HepG2 (cell line): ENCODE results near the gene ZNF629. TPM values are rescaled to one million over a fixed set of nuclear protein-coding genes. Genes with fewer than 3 reads are reported as not detected.
A peak's percentile ranks its signal among the peaks of the same experiment; 100 is the strongest.

ENCODE experiments used
- ADNP ChIP-seq: sonication (generic); formaldehyde crosslinking; IDR thresholded peaks from 2 replicates; pipeline ENCODE4 v1.4.0; 2020; ENCODE audit warnings: missing genetic modification reagents
- ARNT2 ChIP-seq: sonication (generic); formaldehyde crosslinking; IDR thresholded peaks from 2 replicates; pipeline ENCODE4 v1.8.0; 2022; ENCODE audit warnings: mild to moderate bottlenecking, low read depth, missing genetic modification reagents, moderate library complexity
- ATF7-NPFF ChIP-seq: sonication (generic); formaldehyde crosslinking; IDR thresholded peaks from 2 replicates; pipeline ENCODE4 v1.8.1; 2023; ENCODE audit warnings: mild to moderate bottlenecking, low read depth, missing genetic modification reagents, moderate library complexity
- E2F5 ChIP-seq: sonication (generic); formaldehyde crosslinking; conservative IDR thresholded peaks from 2 replicates; pipeline ENCODE4 v1.4.0; 2020; ENCODE audit warnings: missing genetic modification reagents
- JUN ChIP-seq: sonication (generic); formaldehyde crosslinking; IDR thresholded peaks from 2 replicates; pipeline ENCODE4 v1.4.0; 2020; ENCODE audit warnings: mild to moderate bottlenecking, missing genetic modification reagents
- KDM6A ChIP-seq: IDR thresholded peaks from 2 replicates; pipeline ENCODE4 v1.6.1; 2016; ENCODE audit warnings: low read depth
- MAZ ChIP-seq, 2 experiments: sonication (generic) in 1 of 2; formaldehyde crosslinking in 1 of 2; IDR thresholded peaks; 2 replicates each; pipeline versions ENCODE4 v1.5.0 to v1.6.1; 2012 to 2020; ENCODE audit warnings: low read depth in 2 of 2, mild to moderate bottlenecking in 2 of 2, borderline replicate concordance in 1 of 2, improper control_type of control experiment in 1 of 2, low read length in 1 of 2, missing genetic modification reagents in 1 of 2, moderate library complexity in 1 of 2
- MIXL1 ChIP-seq: IDR thresholded peaks from 2 replicates; pipeline ENCODE4 v1.6.1; 2016
- NFE2L2 ChIP-seq: fragments of 150-350 bp; IDR thresholded peaks from 2 replicates; pipeline ENCODE4 v1.6.1; 2014; ENCODE audit warnings: low read length
- NFIB ChIP-seq: sonication (generic); formaldehyde crosslinking; IDR thresholded peaks from 2 replicates; pipeline ENCODE4 v1.9.0; 2021; ENCODE audit warnings: missing genetic modification reagents, mild to moderate bottlenecking, borderline replicate concordance
- PAF1 ChIP-seq: IDR thresholded peaks from 2 replicates; pipeline ENCODE4 v1.6.1; 2016; ENCODE audit warnings: missing genetic modification reagents, missing compliant biosample characterization
- PAWR ChIP-seq: sonication (generic); formaldehyde crosslinking; IDR thresholded peaks from 2 replicates; pipeline ENCODE4 v1.4.0; 2020; ENCODE audit warnings: missing genetic modification reagents, mild to moderate bottlenecking, borderline replicate concordance
- PBX3 ChIP-seq: sonication (generic); formaldehyde crosslinking; IDR thresholded peaks from 2 replicates; pipeline ENCODE4 v1.8.1; 2023; ENCODE audit warnings: missing genetic modification reagents, inconsistent platforms, borderline replicate concordance
- PHF20 ChIP-seq: sonication (generic); formaldehyde crosslinking; IDR thresholded peaks from 2 replicates; pipeline ENCODE4 v1.5.0; 2020; ENCODE audit warnings: mild to moderate bottlenecking, missing genetic modification reagents
- PHF5A ChIP-seq: IDR thresholded peaks from one replicate; pipeline ENCODE4 v1.6.1; 2018; ENCODE audit warnings: low read depth, missing genetic modification reagents; ENCODE audit not compliant: unreplicated experiment
- POLR2G ChIP-seq: fragments of 200-400 bp; formaldehyde crosslinking; IDR thresholded peaks from 2 replicates; pipeline ENCODE4 v1.6.1; 2018; ENCODE audit warnings: mild to moderate bottlenecking, low read depth, low read length, moderate library complexity
- SIN3A ChIP-seq: IDR thresholded peaks from 2 replicates; pipeline ENCODE4 v1.6.1; 2011; ENCODE audit warnings: low read depth, mild to moderate bottlenecking, control low read depth, low read length, borderline replicate concordance
- SIX4 ChIP-seq: sonication (generic); formaldehyde crosslinking; IDR thresholded peaks from 2 replicates; pipeline ENCODE4 v1.4.0; 2020; ENCODE audit warnings: missing genetic modification reagents
- SMC3 ChIP-seq: IDR thresholded peaks from 2 replicates; pipeline ENCODE4 v1.6.1; 2011; ENCODE audit warnings: low read length, improper control_type of control experiment
- SNRNP70 ChIP-seq: fragments of 200-400 bp; formaldehyde crosslinking; IDR thresholded peaks from 2 replicates; pipeline ENCODE4 v1.6.1; 2017; ENCODE audit warnings: mild to moderate bottlenecking, low read depth, low read length, moderate library complexity
- SP4 ChIP-seq: sonication (generic); formaldehyde crosslinking; IDR thresholded peaks from 2 replicates; pipeline ENCODE4 v1.8.1; 2023; ENCODE audit warnings: mild to moderate bottlenecking, missing genetic modification reagents
- TBX3 ChIP-seq: fragments of 450-650 bp; IDR thresholded peaks from 2 replicates; pipeline ENCODE4 v1.6.1; 2017; ENCODE audit warnings: antibody characterized with exemption, mild to moderate bottlenecking, inconsistent platforms, borderline replicate concordance
- YY1 ChIP-seq: IDR thresholded peaks from 2 replicates; pipeline ENCODE4 v1.6.1; 2011; ENCODE audit warnings: low read length, low read depth, moderate library complexity, mild to moderate bottlenecking; ENCODE audit not compliant: insufficient read depth, insufficient replicate concordance
- ZFP36 ChIP-seq: fragments of 150-350 bp; IDR thresholded peaks from 2 replicates; pipeline ENCODE4 v1.6.1; 2018; ENCODE audit warnings: borderline replicate concordance, low read length, low read depth; ENCODE audit not compliant: partially characterized antibody
- ZNF143 ChIP-seq: sonication (generic); formaldehyde crosslinking; IDR thresholded peaks from 2 replicates; pipeline ENCODE4 v1.4.0; 2020; ENCODE audit warnings: missing genetic modification reagents
- ZNF414 ChIP-seq: sonication (generic); formaldehyde crosslinking; IDR thresholded peaks from 2 replicates; pipeline ENCODE4 v1.5.0; 2020; ENCODE audit warnings: missing genetic modification reagents
- ZNF550 ChIP-seq: sonication (generic); formaldehyde crosslinking; IDR thresholded peaks from 2 replicates; pipeline ENCODE4 v1.4.0; 2020; ENCODE audit warnings: mild to moderate bottlenecking, missing genetic modification reagents, borderline replicate concordance
- ZSCAN9 ChIP-seq: IDR thresholded peaks from 2 replicates; pipeline ENCODE4 v1.6.1; 2016; ENCODE audit warnings: borderline replicate concordance
- polyA plus RNA-seq, 8 experiments: library from polyadenylated mRNA; depleted of rRNA in 3 of 8; stranded (reverse) in 7 of 8; unstranded in 1 of 8; fragments of >200 nt; fragmentation: Illumina TruSeq in 4 of 8; extraction: Trizol in 4 of 8; gene quantifications; 2 replicates each; pipeline versions ENCODE4 v1.2.1 to v1.2.3, GENCODE V29; 2011 to 2016; ENCODE audit warnings: low read depth in 4 of 8, missing spikeins in 1 of 8, mixed read lengths in 1 of 8; ENCODE audit not compliant: insufficient read depth in 1 of 8
- total RNA-seq, 5 experiments: library from RNA; depleted of rRNA; stranded (reverse); fragments of >200 nt; fragmentation: Illumina TruSeq; extraction: Trizol; gene quantifications; 2 replicates each; pipeline ENCODE4 v1.2.3, GENCODE V29; 2016; ENCODE audit warnings: low read depth in 1 of 5

Gene ZNF629
- total and polyA plus RNA-seq, 2 of the 13 experiments (the other 11 are each of a cell fraction or from before 2014, with no cell fraction given), result 6.1 to 16.5 TPM

GRCh38 chr16:30805370-30806169 lies 18.6 kb upstream of the ZNF629 start (continued):
- TF ChIP-seq ZNF550 (CRISPR knock-in tag) (peak; percentile 89; the same call in 1 of the 2 replicates), POLR2G (peak; percentile 99), ARNT2 (peak; percentile 98; the same call in 1 of the 2 replicates), ZNF143 (CRISPR knock-in tag) (peak; percentile 82), ZFP36 (no peak), MIXL1 (CRISPR knock-in tag) (peak; percentile 77), SIX4 (CRISPR knock-in tag) (peak; percentile 80; the same call in 1 of the 2 replicates), PHF20 (CRISPR knock-in tag) (peak; percentile 94), SMC3 (no peak; the same call in 1 of the 2 replicates), NFIB (no peak; the same call in 1 of the 2 replicates), KDM6A (CRISPR knock-in tag) (peak; percentile 49; the same call in 1 of the 2 replicates), ADNP (peak; percentile 92), SIN3A (peak; percentile 86; the same call in 1 of the 2 replicates), PBX3 (CRISPR knock-in tag) (peak; percentile 93), TBX3 (peak; percentile 69), SP4 (CRISPR knock-in tag) (peak; percentile 83; the same call in 1 of the 2 replicates), SNRNP70 (no peak), E2F5 (CRISPR knock-in tag) (peak; percentile 77; the same call in 1 of the 2 replicates), PHF5A (peak; percentile 64), PAWR (CRISPR knock-in tag) (peak; percentile 97; the same call in 1 of the 2 replicates), ZNF414 (CRISPR knock-in tag) (no peak), JUN (CRISPR knock-in tag) (no peak), PAF1 (no peak), MAZ (IDR thresholded peaks at IDR 0.05; ENCODE audit: borderline replicate concordance, low read depth, low read length) (peak; percentile 85), MAZ (CRISPR knock-in tag; IDR thresholded peaks at IDR 0.05; ENCODE audit: low read depth) (peak; percentile 96), ATF7-NPFF (CRISPR knock-in tag) (peak; percentile 97), ZSCAN9 (CRISPR knock-in tag) (peak; percentile 92; the same call in 1 of the 2 replicates), YY1 (peak; percentile 86), NFE2L2 (no peak)
